ENCODE measurements around the gene PRKG1. TPM values are rescaled to one million over a fixed set of nuclear protein-coding genes. Genes with fewer than 3 reads are reported as not detected.

PRKG1 gene
- total RNA-seq, 1 experiment from 2014 or later, result 10.4 TPM

DNA sequence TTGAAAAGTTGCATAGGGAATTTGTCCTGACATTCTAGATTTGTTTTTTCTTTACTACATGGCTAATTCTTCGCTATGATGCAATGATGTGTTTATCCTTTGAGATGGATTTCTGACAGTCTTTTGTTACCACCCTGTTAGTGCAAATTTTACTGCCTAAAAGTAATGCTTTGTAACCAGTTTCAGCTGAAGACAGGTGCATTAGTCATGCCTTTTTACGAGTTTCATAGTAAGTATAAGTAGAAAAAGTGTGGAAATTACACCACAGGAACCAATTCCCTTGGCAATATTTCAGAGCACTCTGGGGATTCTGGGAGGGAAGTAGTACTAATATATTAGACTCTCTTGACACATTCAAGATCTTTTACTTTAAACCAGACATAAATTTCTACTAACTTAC lies 982.0 kb downstream of the PRKG1 start:
- H3K14ac ChIP-seq (ENCODE audit: insufficient read depth, low read length), result no peak overlapping the region
- no peak overlapping the region for H2BK20ac ChIP-seq (ENCODE audit: low read depth, low read length, poor library complexity, severe bottlenecking)
- no peak overlapping the region for H4K5ac ChIP-seq (ENCODE audit: insufficient read length, low read depth, low read length)
- H3K18ac ChIP-seq (ENCODE audit: insufficient read length, low read depth, low read length), result no peak overlapping the region
- H2BK5ac ChIP-seq (ENCODE audit: insufficient read length, low read length), result no peak overlapping the region
- no peak overlapping the region for H3K9ac ChIP-seq (ENCODE audit: extremely low read depth, insufficient read length, low read length)
- H3K9me3 ChIP-seq (ENCODE audit: control insufficient read depth, low read depth, low read length), result no peaks in the 10 kb centered on the region
- TF ChIP-seq, protein P1, sequence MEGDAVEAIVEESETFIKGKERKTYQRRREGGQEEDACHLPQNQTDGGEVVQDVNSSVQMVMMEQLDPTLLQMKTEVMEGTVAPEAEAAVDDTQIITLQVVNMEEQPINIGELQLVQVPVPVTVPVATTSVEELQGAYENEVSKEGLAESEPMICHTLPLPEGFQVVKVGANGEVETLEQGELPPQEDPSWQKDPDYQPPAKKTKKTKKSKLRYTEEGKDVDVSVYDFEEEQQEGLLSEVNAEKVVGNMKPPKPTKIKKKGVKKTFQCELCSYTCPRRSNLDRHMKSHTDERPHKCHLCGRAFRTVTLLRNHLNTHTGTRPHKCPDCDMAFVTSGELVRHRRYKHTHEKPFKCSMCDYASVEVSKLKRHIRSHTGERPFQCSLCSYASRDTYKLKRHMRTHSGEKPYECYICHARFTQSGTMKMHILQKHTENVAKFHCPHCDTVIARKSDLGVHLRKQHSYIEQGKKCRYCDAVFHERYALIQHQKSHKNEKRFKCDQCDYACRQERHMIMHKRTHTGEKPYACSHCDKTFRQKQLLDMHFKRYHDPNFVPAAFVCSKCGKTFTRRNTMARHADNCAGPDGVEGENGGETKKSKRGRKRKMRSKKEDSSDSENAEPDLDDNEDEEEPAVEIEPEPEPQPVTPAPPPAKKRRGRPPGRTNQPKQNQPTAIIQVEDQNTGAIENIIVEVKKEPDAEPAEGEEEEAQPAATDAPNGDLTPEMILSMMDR (conservative IDR thresholded peaks at IDR 0.05), result no peak
- H3K79me1 ChIP-seq (ENCODE audit: insufficient read depth, low read depth, low read length, poor library complexity, severe bottlenecking), result no peaks in the 10 kb centered on the region
- Mint-ChIP-seq H3K36me3 (ENCODE audit: insufficient read depth in 1 of 3, low read depth in 3 of 3) (peaks cover 0 to 5% (median 3%) of the 10 kb centered on the region in 3 experiments; a peak in 1 of 7 replicates), H3K27ac (no peak overlapping the region), H3K9me3 (no peaks in the 10 kb centered on the region), H3K4me1 (peaks cover 10 to 19% of the 10 kb centered on the region in 2 experiments), H3K4me3 (no peak overlapping the region), H3K27me3 (ENCODE audit: low read depth) (no peaks in the 10 kb centered on the region)
- H3K23me2 ChIP-seq (ENCODE audit: insufficient read length, low read depth, low read length, poor library complexity, severe bottlenecking), result no peaks in the 10 kb centered on the region
- no peak overlapping the region for H2BK15ac ChIP-seq (ENCODE audit: low read depth, low read length)
- H2AK5ac ChIP-seq (ENCODE audit: insufficient read length, low read length), result no peak overlapping the region
- H3T11ph ChIP-seq (ENCODE audit: low read length), result no peak overlapping the region
- no peak overlapping the region for H3K4ac ChIP-seq (ENCODE audit: low read depth, low read length)
- H4K8ac ChIP-seq (replicated peaks; ENCODE audit: insufficient read length, low read depth, low read length), result no peak overlapping the region
- H4K91ac ChIP-seq (ENCODE audit: insufficient read length, low read depth, low read length), result no peak overlapping the region
- H2BK120ac ChIP-seq (ENCODE audit: low read depth, low read length, poor library complexity, severe bottlenecking), result no peak overlapping the region
- no CpG with 5 or more reads among the region's 2 CpGs for WGBS (ENCODE audit: extremely low coverage, insufficient read length, low lambda C conversion rate)
- H4K20me1 ChIP-seq (ENCODE audit: control insufficient read depth, insufficient read depth, insufficient read length), result no peaks in the 10 kb centered on the region
- H3K56ac ChIP-seq (ENCODE audit: insufficient read length, low read depth, low read length), result no peak overlapping the region
- H2AFZ ChIP-seq (ENCODE audit: low read length), result no peak overlapping the region
- no peak overlapping the region for H2BK12ac ChIP-seq (ENCODE audit: insufficient read length, low read depth, low read length)
- H3K4me1 ChIP-seq (ENCODE audit: insufficient read depth, low read length), result peaks cover 8% of the 10 kb centered on the region; the same call in 1 of the 2 replicates
- H3K23ac ChIP-seq (ENCODE audit: insufficient read length, low read depth, low read length), result no peak overlapping the region
- no peak overlapping the region for H3K4me2 ChIP-seq (ENCODE audit: insufficient read depth, insufficient read length, low read length)
- no peak overlapping the region for H3K27ac ChIP-seq (ENCODE audit: insufficient read length, low read depth, low read length)
- H3K27me3 ChIP-seq (ENCODE audit: insufficient read depth, low read length), result no peaks in the 10 kb centered on the region
- DNase-seq, result no peak
- H3K79me2 ChIP-seq (ENCODE audit: insufficient read depth, low read length), result no peaks in the 10 kb centered on the region

All from H9 (cell line).